ENCODE data around the gene TTBK2. TPM values are rescaled to one million over a fixed set of nuclear protein-coding genes. Genes with fewer than 3 reads are reported as not detected.

TTBK2 gene
- total RNA-seq, 1 experiment from 2014 or later: 10.6 TPM

- Histone ChIP-seq H2BK120ac (ENCODE audit: low read depth, low read length, poor library complexity, severe bottlenecking) (no peak overlapping the region), H3K27ac (ENCODE audit: insufficient read length, low read depth, low read length) (no peak overlapping the region), H2AK5ac (ENCODE audit: insufficient read length, low read length) (no peak overlapping the region), H3K79me2 (ENCODE audit: insufficient read depth, low read length) (no peaks in the 10 kb centered on the region), H3T11ph (ENCODE audit: low read length) (no peak overlapping the region), H2AFZ (ENCODE audit: low read length) (no peak overlapping the region), H3K27me3 (ENCODE audit: insufficient read depth, low read length) (no peaks in the 10 kb centered on the region), H2BK20ac (ENCODE audit: low read depth, low read length, poor library complexity, severe bottlenecking) (no peak overlapping the region), H3K79me1 (ENCODE audit: insufficient read depth, low read depth, low read length, poor library complexity, severe bottlenecking) (no peaks in the 10 kb centered on the region), H3K4me1 (ENCODE audit: insufficient read depth, low read length) (no peaks in the 10 kb centered on the region), H2BK5ac (ENCODE audit: insufficient read length, low read length) (no peak overlapping the region), H3K4me2 (ENCODE audit: insufficient read depth, insufficient read length, low read length) (peak overlapping the region; percentile 38), H4K91ac (ENCODE audit: insufficient read length, low read depth, low read length) (no peak overlapping the region), H3K9ac (ENCODE audit: extremely low read depth, insufficient read length, low read length) (no peak overlapping the region), H3K23me2 (ENCODE audit: insufficient read length, low read depth, low read length, poor library complexity, severe bottlenecking) (no peaks in the 10 kb centered on the region), H4K5ac (ENCODE audit: insufficient read length, low read depth, low read length) (no peak overlapping the region), H3K56ac (ENCODE audit: insufficient read length, low read depth, low read length) (no peak overlapping the region), H3K4ac (ENCODE audit: low read depth, low read length) (no peak overlapping the region), H3K14ac (ENCODE audit: insufficient read depth, low read length) (no peak overlapping the region), H2BK15ac (ENCODE audit: low read depth, low read length) (no peak overlapping the region), H2BK12ac (ENCODE audit: insufficient read length, low read depth, low read length) (no peak overlapping the region), H4K20me1 (ENCODE audit: control insufficient read depth, insufficient read depth, insufficient read length) (no peaks in the 10 kb centered on the region), H3K23ac (ENCODE audit: insufficient read length, low read depth, low read length) (no peak overlapping the region), H4K8ac (replicated peaks; ENCODE audit: insufficient read length, low read depth, low read length) (no peak overlapping the region), H3K9me3 (ENCODE audit: control insufficient read depth, low read depth, low read length) (no peaks in the 10 kb centered on the region), H3K18ac (ENCODE audit: insufficient read length, low read depth, low read length) (no peak overlapping the region)
- H3K4me1 Mint-ChIP-seq: peaks cover 7 to 9% of the 10 kb centered on the region in 2 experiments; a peak in 3 of 4 replicates
- peak overlapping the region; percentile 76 to 86 for H3K4me3 Mint-ChIP-seq
- no peak for DNase-seq
- H3K27ac Mint-ChIP-seq: no peak overlapping the region; a peak in 1 of 7 replicates
- no peaks in the 10 kb centered on the region for H3K27me3 Mint-ChIP-seq (ENCODE audit: low read depth)
- TF ChIP-seq, protein P1, sequence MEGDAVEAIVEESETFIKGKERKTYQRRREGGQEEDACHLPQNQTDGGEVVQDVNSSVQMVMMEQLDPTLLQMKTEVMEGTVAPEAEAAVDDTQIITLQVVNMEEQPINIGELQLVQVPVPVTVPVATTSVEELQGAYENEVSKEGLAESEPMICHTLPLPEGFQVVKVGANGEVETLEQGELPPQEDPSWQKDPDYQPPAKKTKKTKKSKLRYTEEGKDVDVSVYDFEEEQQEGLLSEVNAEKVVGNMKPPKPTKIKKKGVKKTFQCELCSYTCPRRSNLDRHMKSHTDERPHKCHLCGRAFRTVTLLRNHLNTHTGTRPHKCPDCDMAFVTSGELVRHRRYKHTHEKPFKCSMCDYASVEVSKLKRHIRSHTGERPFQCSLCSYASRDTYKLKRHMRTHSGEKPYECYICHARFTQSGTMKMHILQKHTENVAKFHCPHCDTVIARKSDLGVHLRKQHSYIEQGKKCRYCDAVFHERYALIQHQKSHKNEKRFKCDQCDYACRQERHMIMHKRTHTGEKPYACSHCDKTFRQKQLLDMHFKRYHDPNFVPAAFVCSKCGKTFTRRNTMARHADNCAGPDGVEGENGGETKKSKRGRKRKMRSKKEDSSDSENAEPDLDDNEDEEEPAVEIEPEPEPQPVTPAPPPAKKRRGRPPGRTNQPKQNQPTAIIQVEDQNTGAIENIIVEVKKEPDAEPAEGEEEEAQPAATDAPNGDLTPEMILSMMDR (conservative IDR thresholded peaks at IDR 0.05): no peak
- no peaks in the 10 kb centered on the region; a peak in 1 of 5 replicates for H3K9me3 Mint-ChIP-seq
- WGBS (ENCODE audit: extremely low coverage, insufficient read length, low lambda C conversion rate): no CpG with 5 or more reads among the region's 55 CpGs
- H3K36me3 Mint-ChIP-seq (ENCODE audit: insufficient read depth in 1 of 3, low read depth in 3 of 3): peaks cover 12 to 40% (median 37%) of the 10 kb centered on the region in 3 experiments; a peak in 6 of 7 replicates
These were observed 184.3 kb downstream of the TTBK2 start for GRCh38 chr15:42736178-42736792.

All from H9 (cell line).